ENCODE results near the gene RNF144A. TPM values are rescaled to one million over a fixed set of nuclear protein-coding genes. Genes with fewer than 3 reads are reported as not detected.

The RNF144A gene
- total RNA-seq, 3 donors from 2014 or later (not counting 1 experiment from before 2014, with no cell fraction given), result 17.3 to 36.7 (median 19.0) TPM

DNA sequence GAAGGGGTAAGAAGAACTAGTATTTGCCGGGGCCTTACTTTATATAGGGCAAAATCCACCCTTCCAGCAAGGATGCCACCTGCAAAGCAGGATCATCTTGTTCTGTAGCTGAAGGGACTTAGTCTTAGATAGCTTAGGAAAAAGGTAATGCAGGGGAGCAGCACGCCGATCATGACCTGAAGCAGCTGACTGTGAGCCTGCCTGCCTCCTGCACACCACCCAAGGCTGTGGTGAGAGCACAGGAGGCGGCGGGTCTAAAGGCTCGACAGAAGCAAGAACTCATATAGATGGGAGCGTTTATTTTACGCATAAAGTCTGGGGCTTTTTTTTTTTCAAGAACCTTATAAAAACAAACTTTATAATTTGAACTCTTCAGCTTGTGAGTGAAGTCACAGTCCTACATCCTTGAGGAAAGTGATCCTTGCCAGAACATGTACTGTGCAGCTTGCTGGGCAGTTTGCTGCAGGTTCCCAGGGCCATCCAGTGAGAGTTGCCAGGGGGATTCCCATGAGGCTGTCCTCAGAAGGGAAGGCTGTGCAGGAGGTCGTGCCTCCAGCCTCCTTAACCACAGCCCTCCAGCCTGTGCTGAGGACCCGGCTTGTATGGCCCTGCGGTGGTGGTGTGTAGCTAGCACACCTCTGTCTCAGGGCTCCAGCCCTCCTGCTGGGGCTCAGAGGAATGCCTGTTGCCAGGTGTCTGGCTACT lies 92.1 kb downstream of the RNF144A start:
- no peak overlapping the region for H3K4me3 Mint-ChIP-seq
- no peak for TF ChIP-seq CTCF (IDR thresholded peaks at IDR 0.05)
- Histone ChIP-seq H3K27ac (ENCODE audit: low read length) (no peak overlapping the region), H3K9me3 (ENCODE audit: control insufficient read depth, insufficient read depth, low read length) (no peaks in the 10 kb centered on the region), H3K4me1 (ENCODE audit: control insufficient read depth, insufficient read depth, low read length) (peaks cover 21% of the 10 kb centered on the region), H3K36me3 (ENCODE audit: control insufficient read depth, insufficient read depth, low read length) (no peaks in the 10 kb centered on the region), H3K4me3 (ENCODE audit: low read length) (no peak overlapping the region), H3K27me3 (ENCODE audit: control insufficient read depth, insufficient read depth, low read length) (no peaks in the 10 kb centered on the region)
- intact Hi-C loops (cut with micrococcal nuclease), result no loop called here
- H3K4me1 Mint-ChIP-seq, result peaks cover 36 to 38% of the 10 kb centered on the region in 2 donors
- H3K27me3 Mint-ChIP-seq (ENCODE audit: low read depth in 2 of 2), result no peaks in the 10 kb centered on the region
- no peak for ATAC-seq
- no peaks in the 10 kb centered on the region for H3K9me3 Mint-ChIP-seq
- H3K36me3 Mint-ChIP-seq, result no peaks in the 10 kb centered on the region
- WGBS (ENCODE audit: insufficient coverage), result 82% methylated on average over 11 of the region's 11 CpGs
- no peak for DNase-seq
- no peak overlapping the region for H3K27ac Mint-ChIP-seq

- no peaks in the 10 kb centered on the region for H3K27me3 ChIP-seq (ENCODE audit: control insufficient read depth, insufficient read depth, low read length)
- H3K4me1 ChIP-seq (ENCODE audit: control insufficient read depth, insufficient read depth, low read length), result peaks cover 19% of the 10 kb centered on the region
- DNase-seq (no peak), ATAC-seq (no peak)
- H3K9me3 ChIP-seq (ENCODE audit: control insufficient read depth, insufficient read depth, low read length), result no peaks in the 10 kb centered on the region
- TF ChIP-seq CTCF (IDR thresholded peaks at IDR 0.05), result no peak
- no peak overlapping the region for H3K4me3 Mint-ChIP-seq
- peaks cover 3% of the 10 kb centered on the region for H3K36me3 ChIP-seq (ENCODE audit: control insufficient read depth, insufficient read depth, low read length)
- intact Hi-C loops (cut with micrococcal nuclease), result no loop called here
- H3K9me3 Mint-ChIP-seq, result no peaks in the 10 kb centered on the region
- H3K36me3 Mint-ChIP-seq, result no peaks in the 10 kb centered on the region
- no peak overlapping the region for H3K4me3 ChIP-seq (ENCODE audit: low read length)
- no peak overlapping the region for H3K27ac ChIP-seq (ENCODE audit: low read length)
- no peak overlapping the region for H3K27ac Mint-ChIP-seq
- WGBS (ENCODE audit: insufficient coverage), result 76% methylated on average over 9 of the region's 10 CpGs
- no peaks in the 10 kb centered on the region for H3K27me3 Mint-ChIP-seq (ENCODE audit: low read depth in 2 of 2)
- H3K4me1 Mint-ChIP-seq, result peaks cover 39 to 43% of the 10 kb centered on the region in 2 donors
Measured at GRCh38 chr2:7010391-7011054, 93.3 kb downstream of the RNF144A start.

DNA sequence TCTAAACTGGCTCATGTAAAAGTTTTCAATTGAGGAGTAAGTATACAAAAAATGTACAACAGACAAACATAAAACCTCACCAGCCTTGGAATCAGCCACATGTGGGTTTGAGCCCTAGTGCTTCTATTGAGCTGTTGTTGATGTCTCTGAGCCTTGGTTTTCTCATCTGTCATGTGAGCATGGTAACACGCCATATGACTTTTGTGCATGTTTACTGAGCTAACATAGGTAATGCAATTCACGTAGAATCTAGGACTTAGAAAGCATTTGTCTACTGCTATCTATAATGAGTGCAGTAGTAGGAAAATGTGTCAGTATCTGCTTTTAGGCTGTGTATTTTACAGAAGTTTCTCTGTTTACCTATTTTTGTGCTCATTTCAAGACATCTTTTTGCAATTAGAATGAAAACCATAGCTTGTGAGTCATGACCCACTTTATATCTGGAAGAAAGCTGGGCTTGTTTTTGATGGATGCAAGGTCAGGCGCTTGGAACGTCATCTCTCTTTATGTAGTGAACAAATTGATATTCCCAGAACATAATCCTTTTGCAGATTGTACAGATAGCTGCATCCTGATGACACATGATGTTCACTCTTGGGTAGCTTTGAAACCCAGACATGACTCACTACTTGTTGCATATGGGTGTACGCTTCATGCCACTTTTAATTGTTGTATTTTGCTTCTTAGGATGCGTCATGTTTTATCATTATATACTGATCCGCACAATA lies 94.3 kb downstream of the RNF144A start:
- ATAC-seq (no peak), DNase-seq (no peak)
- H3K27ac ChIP-seq (ENCODE audit: low read length), result no peak overlapping the region
- peaks cover 39 to 43% of the 10 kb centered on the region in 2 donors for H3K4me1 Mint-ChIP-seq
- no peaks in the 10 kb centered on the region for H3K36me3 Mint-ChIP-seq
- no peaks in the 10 kb centered on the region for H3K27me3 Mint-ChIP-seq (ENCODE audit: low read depth in 2 of 2)
- H3K36me3 ChIP-seq (ENCODE audit: control insufficient read depth, insufficient read depth, low read length), result peaks cover 3% of the 10 kb centered on the region
- H3K27me3 ChIP-seq (ENCODE audit: control insufficient read depth, insufficient read depth, low read length), result no peaks in the 10 kb centered on the region
- peaks cover 19% of the 10 kb centered on the region for H3K4me1 ChIP-seq (ENCODE audit: control insufficient read depth, insufficient read depth, low read length)
- H3K9me3 Mint-ChIP-seq, result no peaks in the 10 kb centered on the region
- no peak overlapping the region for H3K4me3 Mint-ChIP-seq
- intact Hi-C loops (cut with micrococcal nuclease), result no loop called here
- 91% methylated on average over 7 of the region's 7 CpGs for WGBS (ENCODE audit: insufficient coverage)
- no peak for TF ChIP-seq CTCF (IDR thresholded peaks at IDR 0.05)
- no peak overlapping the region for H3K27ac Mint-ChIP-seq
- no peaks in the 10 kb centered on the region for H3K9me3 ChIP-seq (ENCODE audit: control insufficient read depth, insufficient read depth, low read length)
- H3K4me3 ChIP-seq (ENCODE audit: low read length), result no peak overlapping the region

Measured in natural killer cell (primary cell).